Neural cell (in vitro differentiated cells): ENCODE measurements around the gene BNIP5. TPM values are rescaled to one million over a fixed set of nuclear protein-coding genes. Genes with fewer than 3 reads are reported as not detected.

Source experiments
- H2AFZ ChIP-seq: fragments of 200-600, 300-800 bp; sonication (generic), shearing (Covaris generic); 2 replicates; pipeline ENCODE4 v1.6.0; 2014; ENCODE audit warnings: low read depth, mild to moderate bottlenecking, antibody characterized with exemption, low read length, moderate library complexity
- H3F3A ChIP-seq: fragments of 200-600 bp; shearing (Covaris generic); 2 replicates; pipeline ENCODE4 v1.6.1; 2016; ENCODE audit warnings: mild to moderate bottlenecking, moderate library complexity, mixed read lengths, antibody characterized with exemption, low read length; ENCODE audit not compliant: insufficient read depth, poor library complexity, severe bottlenecking
- H3K27ac ChIP-seq: fragments of 200-600, 300-800 bp; sonication (generic), shearing (Covaris generic); 2 replicates; pipeline ENCODE4 v1.5.1; 2014; ENCODE audit warnings: mild to moderate bottlenecking, low read length, moderate library complexity
- H3K27me3 ChIP-seq: fragments of 300-800, 200-600 bp; sonication (generic), shearing (Covaris generic); 2 replicates; pipeline ENCODE4 v1.6.0; 2014; ENCODE audit warnings: mild to moderate bottlenecking, low read depth, low read length, moderate library complexity; ENCODE audit not compliant: insufficient read depth
- H3K36me3 ChIP-seq: fragments of 300-800, 200-600 bp; sonication (generic), shearing (Covaris generic); 2 replicates; pipeline ENCODE4 v1.5.1; 2014; ENCODE audit warnings: mild to moderate bottlenecking, antibody characterized with exemption, low read length, moderate library complexity; ENCODE audit not compliant: insufficient read depth
- H3K4me2 ChIP-seq: fragments of 300-800, 200-600 bp; sonication (generic), shearing (Covaris generic); 2 replicates; pipeline ENCODE4 v1.6.0; 2014; ENCODE audit warnings: mild to moderate bottlenecking, low read length
- H3K4me3 ChIP-seq: fragments of 300-800, 200-600 bp; sonication (generic), shearing (Covaris generic); 2 replicates; pipeline ENCODE4 v1.5.1; 2014; ENCODE audit warnings: mild to moderate bottlenecking, low read length, moderate library complexity
- H3K79me2 ChIP-seq: fragments of 200-600 bp; shearing (Covaris generic); replicated peaks from 2 replicates; pipeline ENCODE4 v1.6.0; 2014; ENCODE audit warnings: mild to moderate bottlenecking, low read length, moderate library complexity; ENCODE audit not compliant: insufficient read depth
- H3K9ac ChIP-seq: fragments of 300-800, 200-600 bp; sonication (generic), shearing (Covaris generic); 2 replicates; pipeline ENCODE4 v1.6.1; 2016; ENCODE audit warnings: mild to moderate bottlenecking, low read length, mixed read lengths
- H3K9me2 ChIP-seq: fragments of 200-600 bp; shearing (Covaris generic); 2 replicates; pipeline ENCODE4 v1.6.1; 2016; ENCODE audit warnings: mild to moderate bottlenecking, low read length, mixed read lengths; ENCODE audit not compliant: insufficient read depth
- H3K9me3 ChIP-seq: fragments of 200-600, 300-800 bp; sonication (generic), shearing (Covaris generic); 2 replicates; pipeline ENCODE4 v1.6.1; 2016; ENCODE audit warnings: mild to moderate bottlenecking, mixed run types, low read length, moderate library complexity, mixed read lengths
- H4K20me1 ChIP-seq: fragments of 200-600 bp; shearing (Covaris generic); 2 replicates; pipeline ENCODE4 v1.6.1; 2016; ENCODE audit warnings: mild to moderate bottlenecking, mixed run types; ENCODE audit not compliant: insufficient read depth
- EP300 ChIP-seq: fragments of 450-650 bp; conservative IDR thresholded peaks from 2 replicates; pipeline ENCODE4 v1.6.1; 2014; ENCODE audit warnings: antibody characterized with exemption, mild to moderate bottlenecking, moderate library complexity; ENCODE audit not compliant: poor library complexity, severe bottlenecking
- EZH2 ChIP-seq: fragments of 200-600, 300-800 bp; shearing (Covaris generic), sonication (generic); IDR thresholded peaks from 2 replicates; pipeline ENCODE4 v1.6.1; 2014; ENCODE audit warnings: antibody characterized with exemption, low read length, borderline replicate concordance, mild to moderate bottlenecking; ENCODE audit not compliant: insufficient read depth, poor library complexity, severe bottlenecking
- MXI1 ChIP-seq: fragments of 450-650 bp; conservative IDR thresholded peaks from 2 replicates; pipeline ENCODE4 v1.6.1; 2014; ENCODE audit warnings: antibody characterized with exemption, mild to moderate bottlenecking; ENCODE audit not compliant: poor library complexity, severe bottlenecking
- POLR2AphosphoS5 ChIP-seq: IDR thresholded peaks from 2 replicates; pipeline ENCODE4 v1.6.1; 2012
- RAD21 ChIP-seq: fragments of 450-650 bp; conservative IDR thresholded peaks from 2 replicates; pipeline ENCODE4 v1.6.1; 2014; ENCODE audit warnings: antibody characterized with exemption, mild to moderate bottlenecking, moderate library complexity
- SMC3 ChIP-seq: fragments of 450-650 bp; conservative IDR thresholded peaks from 2 replicates; pipeline ENCODE4 v1.6.1; 2014; ENCODE audit warnings: antibody characterized with exemption, mild to moderate bottlenecking, moderate library complexity; ENCODE audit not compliant: poor library complexity
- TAF1 ChIP-seq: IDR thresholded peaks from 2 replicates; pipeline ENCODE4 v1.6.1; 2012; ENCODE audit warnings: low read depth
- polyA plus RNA-seq: library from polyadenylated mRNA; depleted of rRNA; stranded (reverse); fragments of >200 nt; gene quantifications from 2 replicates; pipeline ENCODE4 v1.2.3, GENCODE V29; 2014
- TF ChIP-seq, protein P1 (sequence below): fragments of 450-650 bp; IDR thresholded peaks from 2 replicates; pipeline ENCODE4 v1.5.1; 2014; ENCODE audit warnings: antibody characterized with exemption, mild to moderate bottlenecking, moderate library complexity; ENCODE audit not compliant: poor library complexity, severe bottlenecking
- TF ChIP-seq, protein P2 (sequence below): IDR thresholded peaks from 2 replicates; pipeline ENCODE4 v1.6.1; 2012; ENCODE audit warnings: borderline replicate concordance

The BNIP5 gene
- polyA plus RNA-seq, 1 donor from 2014 or later, result not detected

DNA sequence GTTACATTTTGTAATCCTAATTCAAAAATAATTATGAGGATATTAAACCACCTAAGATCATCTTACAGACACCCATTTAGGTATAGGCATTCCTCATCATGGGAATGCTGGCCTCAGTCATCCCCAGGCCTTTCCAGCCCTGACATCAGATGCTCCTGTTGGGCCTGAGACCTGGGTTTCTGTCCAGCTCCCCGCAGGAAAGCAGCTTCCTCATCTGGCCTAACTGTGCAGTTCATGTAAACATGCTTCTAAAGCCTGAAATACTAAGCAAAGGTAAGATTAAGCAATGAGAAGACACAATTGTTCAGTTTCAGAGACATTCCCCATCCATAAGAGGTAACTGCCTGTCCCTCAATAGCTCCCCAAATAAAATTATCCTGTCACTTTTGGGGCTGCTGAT is 31.7 kb upstream of the BNIP5 start:
- H3K9ac ChIP-seq, result no peak overlapping the region
- H3K4me3 ChIP-seq, result no peak overlapping the region
- H3K36me3 ChIP-seq, result no peaks in the 10 kb centered on the region
- no peaks in the 10 kb centered on the region for H3K9me2 ChIP-seq
- no peaks in the 10 kb centered on the region for H4K20me1 ChIP-seq
- H3K4me2 ChIP-seq, result no peak overlapping the region
- no peaks in the 10 kb centered on the region for H3K27me3 ChIP-seq
- H3K79me2 ChIP-seq, result no peaks in the 10 kb centered on the region
- no peak overlapping the region for H3K27ac ChIP-seq
- H3K9me3 ChIP-seq, result no peaks in the 10 kb centered on the region
- no peaks in the 10 kb centered on the region for H3F3A ChIP-seq
- TF ChIP-seq EZH2 (no peak), RAD21 (no peak), EP300 (no peak), TAF1 (no peak), SMC3 (no peak)
- no peak overlapping the region for H2AFZ ChIP-seq

DNA sequence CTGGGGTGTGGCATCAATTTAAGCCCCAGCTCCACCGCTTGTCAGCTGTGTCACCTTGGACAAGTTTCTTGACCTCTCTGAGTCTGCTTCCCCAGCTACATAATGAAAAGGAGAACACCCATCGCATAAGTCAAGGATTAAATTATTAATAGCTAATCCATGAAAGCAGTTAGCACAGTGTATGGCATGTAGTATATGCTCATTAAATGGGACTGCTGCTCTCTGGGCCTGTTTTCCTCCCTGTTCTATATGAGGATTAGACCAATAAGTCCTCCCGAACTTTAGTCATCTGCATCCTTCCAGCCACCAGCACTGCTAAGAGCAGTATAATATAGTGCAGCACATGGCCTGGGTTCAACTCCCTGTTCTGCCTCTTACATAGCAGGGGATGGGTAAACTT is 31.1 kb upstream of the BNIP5 start:
- no peak for TF ChIP-seq EP300
- TF ChIP-seq RAD21, result no peak
- no peak for TF ChIP-seq TAF1
- no peak for TF ChIP-seq POLR2AphosphoS5
- TF ChIP-seq, protein P1, sequence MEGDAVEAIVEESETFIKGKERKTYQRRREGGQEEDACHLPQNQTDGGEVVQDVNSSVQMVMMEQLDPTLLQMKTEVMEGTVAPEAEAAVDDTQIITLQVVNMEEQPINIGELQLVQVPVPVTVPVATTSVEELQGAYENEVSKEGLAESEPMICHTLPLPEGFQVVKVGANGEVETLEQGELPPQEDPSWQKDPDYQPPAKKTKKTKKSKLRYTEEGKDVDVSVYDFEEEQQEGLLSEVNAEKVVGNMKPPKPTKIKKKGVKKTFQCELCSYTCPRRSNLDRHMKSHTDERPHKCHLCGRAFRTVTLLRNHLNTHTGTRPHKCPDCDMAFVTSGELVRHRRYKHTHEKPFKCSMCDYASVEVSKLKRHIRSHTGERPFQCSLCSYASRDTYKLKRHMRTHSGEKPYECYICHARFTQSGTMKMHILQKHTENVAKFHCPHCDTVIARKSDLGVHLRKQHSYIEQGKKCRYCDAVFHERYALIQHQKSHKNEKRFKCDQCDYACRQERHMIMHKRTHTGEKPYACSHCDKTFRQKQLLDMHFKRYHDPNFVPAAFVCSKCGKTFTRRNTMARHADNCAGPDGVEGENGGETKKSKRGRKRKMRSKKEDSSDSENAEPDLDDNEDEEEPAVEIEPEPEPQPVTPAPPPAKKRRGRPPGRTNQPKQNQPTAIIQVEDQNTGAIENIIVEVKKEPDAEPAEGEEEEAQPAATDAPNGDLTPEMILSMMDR, result no peak
- TF ChIP-seq, protein P2, sequence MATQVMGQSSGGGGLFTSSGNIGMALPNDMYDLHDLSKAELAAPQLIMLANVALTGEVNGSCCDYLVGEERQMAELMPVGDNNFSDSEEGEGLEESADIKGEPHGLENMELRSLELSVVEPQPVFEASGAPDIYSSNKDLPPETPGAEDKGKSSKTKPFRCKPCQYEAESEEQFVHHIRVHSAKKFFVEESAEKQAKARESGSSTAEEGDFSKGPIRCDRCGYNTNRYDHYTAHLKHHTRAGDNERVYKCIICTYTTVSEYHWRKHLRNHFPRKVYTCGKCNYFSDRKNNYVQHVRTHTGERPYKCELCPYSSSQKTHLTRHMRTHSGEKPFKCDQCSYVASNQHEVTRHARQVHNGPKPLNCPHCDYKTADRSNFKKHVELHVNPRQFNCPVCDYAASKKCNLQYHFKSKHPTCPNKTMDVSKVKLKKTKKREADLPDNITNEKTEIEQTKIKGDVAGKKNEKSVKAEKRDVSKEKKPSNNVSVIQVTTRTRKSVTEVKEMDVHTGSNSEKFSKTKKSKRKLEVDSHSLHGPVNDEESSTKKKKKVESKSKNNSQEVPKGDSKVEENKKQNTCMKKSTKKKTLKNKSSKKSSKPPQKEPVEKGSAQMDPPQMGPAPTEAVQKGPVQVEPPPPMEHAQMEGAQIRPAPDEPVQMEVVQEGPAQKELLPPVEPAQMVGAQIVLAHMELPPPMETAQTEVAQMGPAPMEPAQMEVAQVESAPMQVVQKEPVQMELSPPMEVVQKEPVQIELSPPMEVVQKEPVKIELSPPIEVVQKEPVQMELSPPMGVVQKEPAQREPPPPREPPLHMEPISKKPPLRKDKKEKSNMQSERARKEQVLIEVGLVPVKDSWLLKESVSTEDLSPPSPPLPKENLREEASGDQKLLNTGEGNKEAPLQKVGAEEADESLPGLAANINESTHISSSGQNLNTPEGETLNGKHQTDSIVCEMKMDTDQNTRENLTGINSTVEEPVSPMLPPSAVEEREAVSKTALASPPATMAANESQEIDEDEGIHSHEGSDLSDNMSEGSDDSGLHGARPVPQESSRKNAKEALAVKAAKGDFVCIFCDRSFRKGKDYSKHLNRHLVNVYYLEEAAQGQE, result no peak
- TF ChIP-seq MXI1, result no peak
- no peak for TF ChIP-seq SMC3
- TF ChIP-seq EZH2, result no peak
- no peak overlapping the region for H3K4me2 ChIP-seq
- no peaks in the 10 kb centered on the region for H3K27me3 ChIP-seq
- H4K20me1 ChIP-seq, result no peaks in the 10 kb centered on the region
- no peaks in the 10 kb centered on the region for H3K79me2 ChIP-seq
- no peak overlapping the region for H2AFZ ChIP-seq
- H3K9me3 ChIP-seq, result no peaks in the 10 kb centered on the region
- no peaks in the 10 kb centered on the region for H3F3A ChIP-seq
- no peaks in the 10 kb centered on the region for H3K9me2 ChIP-seq
- H3K4me3 ChIP-seq, result no peak overlapping the region
- H3K36me3 ChIP-seq, result no peaks in the 10 kb centered on the region
- no peak overlapping the region for H3K27ac ChIP-seq
- H3K9ac ChIP-seq, result no peak overlapping the region
